Psoas muscle (tissue), 8 donors: Measurements from ENCODE around the gene C1QTNF9B. TPM values are rescaled to one million over a fixed set of nuclear protein-coding genes. Genes with fewer than 3 reads are reported as not detected.

Experiments
- ATAC-seq, 4 donors: fragments of 200-7000 bp; cut with Tn5 transposase; one replicate each; pipeline ENCODE4 v1.9.1; 2020; ENCODE audit warnings: moderate library complexity in 3 of 4, mild to moderate bottlenecking in 2 of 4
- DNase-seq, 2 donors: peaks; one replicate each; pipeline ENCODE4 v3.0.0-alpha.2; 2020
- H3K27ac ChIP-seq: fragments of 200-600 bp; one replicate; pipeline ENCODE4 v1.8.0; 2022
- H3K27me3 ChIP-seq, 3 donors: fragments of 200-600 bp in 1 of 3; one replicate each; pipeline versions ENCODE4 v1.6.1 to v1.8.0; 2013 to 2022; ENCODE audit warnings: low read length in 2 of 3, mild to moderate bottlenecking in 2 of 3, moderate library complexity in 1 of 3; ENCODE audit not compliant: insufficient read depth in 3 of 3
- H3K36me3 ChIP-seq, 2 donors: fragments of 200-600 bp in 1 of 2; one replicate each; pipeline versions ENCODE4 v1.6.1 to v1.8.0; 2013 to 2022; ENCODE audit warnings: low read depth in 1 of 2, mild to moderate bottlenecking in 1 of 2, moderate library complexity in 1 of 2; ENCODE audit not compliant: insufficient read depth in 1 of 2
- H3K4me1 ChIP-seq: fragments of 200-600 bp; one replicate; pipeline ENCODE4 v1.8.0; 2022
- H3K4me3 ChIP-seq: fragments of 200-600 bp; one replicate; pipeline ENCODE4 v1.8.0; 2022; ENCODE audit warnings: mild to moderate bottlenecking
- H3K9me3 ChIP-seq: fragments of 200-600 bp; one replicate; pipeline ENCODE4 v1.8.0; 2022
- CTCF ChIP-seq: fragments of 200-600 bp; IDR thresholded peaks from one replicate; pipeline ENCODE4 v1.8.0; 2022; ENCODE audit warnings: antibody characterized with exemption
- WGBS, 3 donors: extraction: QIAGEN DNeasy Blood & Tissue Kit; methylation state at CpG; one replicate each; pipeline versions ENCODE4 v1.1.6 to v1.1.7; 2013; 5-methylcytosine and 5-hydroxymethylcytosine counted together
- intact Hi-C, 2 donors: fragments of 100-400 bp; cut with DNase I; formaldehyde crosslinking; loops; one replicate each; pipeline versions ENCODE4 v1.11.0 to v1.14.2; 2022
- polyA plus RNA-seq, 3 donors: library from polyadenylated mRNA; stranded (reverse); fragments of 200-250 nt; gene quantifications; one replicate each; pipeline ENCODE4 v1.2.3, GENCODE V29; 2013
- total RNA-seq, 4 donors: library from RNA; stranded (reverse); fragmentation: NEBNext Ultra II Directional in 2 of 4; extraction: Animal tissue kit (Norgen Biotek cat#: 25700) in 2 of 4; gene quantifications; one replicate each; pipeline versions ENCODE4 v1.2.1 to v1.2.4, GENCODE V29; 2021 to 2023
- donor health status: healthy with polysubstance abuse.
- donor health status: DM: no; HTN: no; CAD: no; lungs with moderate emphysema.
- donor health status: Bipolar disorder and iron deficiency.
- donor health status: healthy.
- donor health status: DM: yes; HTN: yes; CAD: no.
- donor health status: DM: no; HTN: no; CAD: no.
- donor health status: DM: no; HTN: no; CAD: no.
- donor health status: DM: yes; HTN: yes; CAD: no.

The C1QTNF9B gene
- total and polyA plus RNA-seq, 7 donors, result 0.34 to 3.0 (median 1.6) TPM

DNA sequence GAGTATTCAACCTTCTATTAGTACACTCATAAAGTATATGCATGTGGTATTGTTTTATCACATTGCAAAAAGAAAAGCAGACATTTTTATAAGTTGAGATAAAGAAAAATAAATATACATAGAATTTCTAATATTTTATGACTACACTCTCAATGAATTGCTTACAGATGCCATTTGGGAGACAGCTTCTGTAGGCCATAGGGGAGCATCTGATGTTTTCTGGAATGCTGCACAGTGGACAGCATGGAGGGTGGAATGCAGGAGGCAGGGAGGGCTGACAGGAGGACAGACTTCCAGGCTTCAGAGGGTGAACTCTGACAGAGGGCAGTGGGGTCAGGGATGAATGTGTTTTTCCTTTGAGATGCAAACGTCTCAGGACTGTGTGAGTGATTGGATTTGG lies 53.9 kb downstream of the C1QTNF9B start:
- ATAC-seq, result no peak
- peaks cover 0 to 3% of the 10 kb centered on the region in 2 donors for H3K36me3 ChIP-seq
- no peak overlapping the region for H3K27ac ChIP-seq
- no peak for TF ChIP-seq CTCF
- H3K27me3 ChIP-seq, result no peaks in the 10 kb centered on the region
- DNase-seq, result no peak
- 53 to 56% (median 55%) methylated on average over 1 of the region's 1 CpG for WGBS, 3 donors
- intact Hi-C loops, result no loop called here
- no peak overlapping the region for H3K4me3 ChIP-seq
- peaks cover 8% of the 10 kb centered on the region for H3K4me1 ChIP-seq
- no peaks in the 10 kb centered on the region for H3K9me3 ChIP-seq

DNA sequence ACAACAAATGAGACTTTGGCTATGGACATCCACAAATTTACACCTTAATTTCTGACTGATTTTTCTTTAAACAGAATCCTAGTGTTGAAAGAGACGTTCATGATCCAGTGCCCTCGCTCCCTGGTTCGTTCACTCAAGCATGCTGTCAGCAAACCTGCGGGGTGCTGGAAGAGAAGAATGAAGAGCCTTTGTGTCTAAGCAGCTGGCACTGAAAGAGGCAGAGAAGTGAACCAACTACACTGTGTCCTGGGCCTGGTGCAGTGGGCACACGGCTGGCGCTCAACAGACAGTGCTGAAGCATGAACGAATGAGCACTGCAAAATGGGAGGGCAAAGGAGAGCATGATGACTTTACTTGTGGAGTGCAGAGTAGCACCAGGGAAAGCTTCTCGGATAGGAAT lies 54.9 kb downstream of the C1QTNF9B start:
- TF ChIP-seq CTCF, result no peak
- Histone ChIP-seq H3K36me3 (peaks cover 3 to 4% of the 10 kb centered on the region in 2 donors), H3K4me3 (no peak overlapping the region), H3K27ac (no peak overlapping the region), H3K27me3 (no peaks in the 10 kb centered on the region), H3K9me3 (no peaks in the 10 kb centered on the region), H3K4me1 (peaks cover 8% of the 10 kb centered on the region)
- intact Hi-C loops, result no loop called here
- WGBS, 3 donors, result 93 to 96% (median 95%) methylated on average over 8 of the region's 8 CpGs
- ATAC-seq (no peak), DNase-seq (no peak)

Other genes starting within 250 kb of the C1QTNF9B start
- 10 to 100 TPM; 13.3 to 28.2 (median 16.7) TPM for gene MIPEP, start 8.1 kb downstream of the C1QTNF9B start, total RNA-seq
- 10 to 100 TPM; 15.2 to 27.1 (median 17.0) TPM for gene MIPEP, start 8.1 kb downstream of the C1QTNF9B start, polyA plus RNA-seq